ENCODE measurements around the gene GOLT1B. TPM values are rescaled to one million over a fixed set of nuclear protein-coding genes. Genes with fewer than 3 reads are reported as not detected.

The GOLT1B gene
- total RNA-seq, 4 donors from 2014 or later, result 13.6 to 25.1 (median 19.6) TPM

DNA sequence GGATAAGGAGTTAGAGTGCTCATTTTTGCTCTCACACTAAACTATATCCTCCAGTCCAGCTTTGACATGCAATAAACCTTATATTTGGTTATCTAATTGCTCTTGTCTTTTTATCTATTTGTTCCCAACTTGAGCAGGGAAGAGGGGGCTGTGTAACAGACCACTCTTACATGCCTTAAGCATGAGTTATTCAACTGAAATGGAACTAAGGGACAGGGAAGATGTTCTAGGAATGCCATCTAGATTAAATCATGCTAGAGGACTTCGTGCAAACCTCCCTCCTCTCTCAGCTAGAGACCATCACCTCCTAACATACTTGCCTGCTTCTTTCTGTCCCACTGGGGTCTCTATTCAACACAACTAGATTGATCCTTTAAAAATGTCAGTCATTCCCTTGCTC lies 45.1 kb downstream of the GOLT1B start:
- intact Hi-C loops (cut with DNase I; ENCODE audit: low total_unique reads), result no loop called here
- DNase-seq (ENCODE audit: low spot score in 2 of 2), result no peak
- TF ChIP-seq, protein P1, sequence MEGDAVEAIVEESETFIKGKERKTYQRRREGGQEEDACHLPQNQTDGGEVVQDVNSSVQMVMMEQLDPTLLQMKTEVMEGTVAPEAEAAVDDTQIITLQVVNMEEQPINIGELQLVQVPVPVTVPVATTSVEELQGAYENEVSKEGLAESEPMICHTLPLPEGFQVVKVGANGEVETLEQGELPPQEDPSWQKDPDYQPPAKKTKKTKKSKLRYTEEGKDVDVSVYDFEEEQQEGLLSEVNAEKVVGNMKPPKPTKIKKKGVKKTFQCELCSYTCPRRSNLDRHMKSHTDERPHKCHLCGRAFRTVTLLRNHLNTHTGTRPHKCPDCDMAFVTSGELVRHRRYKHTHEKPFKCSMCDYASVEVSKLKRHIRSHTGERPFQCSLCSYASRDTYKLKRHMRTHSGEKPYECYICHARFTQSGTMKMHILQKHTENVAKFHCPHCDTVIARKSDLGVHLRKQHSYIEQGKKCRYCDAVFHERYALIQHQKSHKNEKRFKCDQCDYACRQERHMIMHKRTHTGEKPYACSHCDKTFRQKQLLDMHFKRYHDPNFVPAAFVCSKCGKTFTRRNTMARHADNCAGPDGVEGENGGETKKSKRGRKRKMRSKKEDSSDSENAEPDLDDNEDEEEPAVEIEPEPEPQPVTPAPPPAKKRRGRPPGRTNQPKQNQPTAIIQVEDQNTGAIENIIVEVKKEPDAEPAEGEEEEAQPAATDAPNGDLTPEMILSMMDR (IDR thresholded peaks at IDR 0.05), result no peak
- TF ChIP-seq POLR2A (IDR thresholded peaks at IDR 0.05), result no peak
- H3K4me3 ChIP-seq (ENCODE audit: low read depth, poor library complexity, severe bottlenecking), result no peak overlapping the region
- 0 to 36% methylated on average over 1 of the region's 1 CpG for WGBS, 2 donors

DNA sequence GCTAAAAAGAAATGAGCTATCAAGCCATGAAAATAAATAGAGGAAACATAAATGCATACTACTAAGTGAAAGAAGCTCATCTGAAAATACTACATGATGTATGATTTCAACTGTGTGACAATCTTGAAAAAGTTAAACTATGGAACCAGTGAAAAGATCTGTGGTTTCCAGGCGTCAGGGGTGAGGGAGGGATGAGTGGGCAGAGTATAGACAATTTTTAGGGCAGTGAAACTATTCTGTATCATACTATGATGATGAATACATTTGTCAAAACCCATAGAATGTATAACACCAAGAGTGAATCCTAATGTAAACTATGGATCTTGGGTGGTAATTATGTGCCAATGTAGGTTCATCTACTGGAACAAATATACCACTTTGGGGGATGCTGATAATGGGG lies 45.8 kb downstream of the GOLT1B start:
- TF ChIP-seq, protein P1 (IDR thresholded peaks at IDR 0.05), result no peak
- TF ChIP-seq POLR2A (IDR thresholded peaks at IDR 0.05), result no peak
- WGBS, 2 donors, result 70 to 76% methylated on average over 1 of the region's 1 CpG
- H3K4me3 ChIP-seq (ENCODE audit: low read depth, poor library complexity, severe bottlenecking), result no peak overlapping the region
- DNase-seq (ENCODE audit: low spot score in 2 of 2), result no peak
- intact Hi-C loops (cut with DNase I; ENCODE audit: low total_unique reads), result no loop called here

DNA sequence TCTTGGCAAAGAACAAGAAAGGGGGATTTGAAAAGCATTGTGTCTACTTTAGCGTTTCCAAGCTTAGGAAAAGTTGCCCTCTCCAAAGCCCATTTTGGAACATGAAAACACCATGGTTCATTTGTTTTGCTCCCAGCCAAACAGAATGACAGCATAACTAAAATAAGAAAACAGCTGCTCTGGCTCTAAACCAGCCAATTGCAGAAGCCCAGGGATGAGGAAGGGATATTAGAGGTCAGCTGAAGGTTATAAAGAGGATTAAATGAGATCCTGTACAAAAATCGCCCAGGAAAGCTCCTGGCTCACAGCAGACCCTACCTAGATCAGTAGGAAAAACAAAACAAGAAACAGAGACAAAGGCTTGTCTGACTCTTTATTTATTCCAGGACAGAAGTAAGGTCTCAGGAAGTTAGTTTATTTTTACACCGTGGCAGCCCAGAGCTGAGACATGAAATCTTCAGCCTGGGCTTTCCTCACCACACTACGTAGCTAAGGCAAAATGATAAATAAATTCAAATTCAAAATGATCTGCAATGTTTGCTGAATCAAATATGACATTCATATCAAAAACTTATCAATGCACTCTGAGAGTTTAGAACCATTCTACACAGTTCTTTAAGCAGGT lies 50.4 kb downstream of the GOLT1B start:
- intact Hi-C loops (cut with DNase I; ENCODE audit: low total_unique reads), result no loop called here
- 41 to 48% methylated on average over 4 of the region's 4 CpGs for WGBS, 2 donors
- DNase-seq (ENCODE audit: low spot score in 2 of 2), result no peak
- no peak overlapping the region for H3K4me3 ChIP-seq (ENCODE audit: low read depth, poor library complexity, severe bottlenecking)
- no peak for TF ChIP-seq POLR2A (IDR thresholded peaks at IDR 0.05)
- TF ChIP-seq, protein P1 (IDR thresholded peaks at IDR 0.05), result no peak

GRCh38 chr12:21552635-21553328 lies 51.2 kb downstream of the GOLT1B start:
- DNase-seq (ENCODE audit: low spot score in 2 of 2), result no peak
- 65 to 66% methylated on average over 6 of the region's 6 CpGs for WGBS, 2 donors
- no peak for TF ChIP-seq POLR2A (IDR thresholded peaks at IDR 0.05)
- TF ChIP-seq, protein P1 (IDR thresholded peaks at IDR 0.05), result no peak
- intact Hi-C loops (cut with DNase I; ENCODE audit: low total_unique reads), result no loop called here
- no peak overlapping the region for H3K4me3 ChIP-seq (ENCODE audit: low read depth, poor library complexity, severe bottlenecking)

DNA sequence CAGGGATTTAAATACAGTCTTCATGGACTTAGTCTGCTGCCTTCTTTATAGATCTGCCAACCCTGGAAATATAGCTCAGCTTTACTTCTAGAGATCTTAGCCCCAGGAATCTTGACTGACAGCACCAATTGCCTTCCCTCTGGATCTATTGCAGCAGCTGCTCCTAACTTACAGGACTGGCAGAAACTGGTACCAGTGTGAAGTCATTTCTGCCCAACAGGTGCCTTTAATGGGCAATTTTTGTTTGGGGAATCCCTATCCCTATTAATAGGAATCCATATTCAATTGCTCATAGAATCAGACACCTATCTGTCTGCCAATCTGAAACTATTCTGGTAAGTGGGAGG lies 51.7 kb downstream of the GOLT1B start:
- no peak for TF ChIP-seq POLR2A (IDR thresholded peaks at IDR 0.05)
- TF ChIP-seq, protein P1 (IDR thresholded peaks at IDR 0.05), result no peak
- no peak overlapping the region for H3K4me3 ChIP-seq (ENCODE audit: low read depth, poor library complexity, severe bottlenecking)
- intact Hi-C loops (cut with DNase I; ENCODE audit: low total_unique reads), result no loop called here
- DNase-seq (ENCODE audit: low spot score in 2 of 2), result no peak

Measured in lower leg skin (tissue), 4 donors.